Ishikawa (cell line): ENCODE results near the gene ASB7.

ENCODE experiments used
- CEBPB ChIP-seq: IDR thresholded peaks from 2 replicates; pipeline ENCODE4 v1.6.1; 2012
- CREB1 ChIP-seq: IDR thresholded peaks from 2 replicates; pipeline ENCODE4 v1.6.1; 2012; ENCODE audit warnings: low read depth
- EGR1 ChIP-seq: IDR thresholded peaks from 2 replicates; pipeline ENCODE4 v1.6.1; 2012
- EP300 ChIP-seq: IDR thresholded peaks from 2 replicates; pipeline ENCODE4 v1.6.1; 2012; ENCODE audit warnings: borderline replicate concordance
- FOXM1 ChIP-seq: IDR thresholded peaks from 2 replicates; pipeline ENCODE4 v1.6.1; 2012; ENCODE audit warnings: low read depth, borderline replicate concordance
- NFIC ChIP-seq: IDR thresholded peaks from 2 replicates; pipeline ENCODE4 v1.6.1; 2012
- RAD21 ChIP-seq: IDR thresholded peaks from 2 replicates; pipeline ENCODE4 v1.6.1; 2012; ENCODE audit warnings: low read depth
- TCF12 ChIP-seq: IDR thresholded peaks from 2 replicates; pipeline ENCODE4 v1.6.1; 2012; ENCODE audit warnings: low read depth
- TF ChIP-seq, protein P1 (sequence below): IDR thresholded peaks from 2 replicates; pipeline ENCODE4 v1.6.1; 2012
- TF ChIP-seq, protein P2 (sequence below): IDR thresholded peaks from 2 replicates; pipeline ENCODE4 v1.6.1; 2012; ENCODE audit warnings: low read depth, mild to moderate bottlenecking

The ASB7 gene

GRCh38 chr15:100696452-100696851 is 94.1 kb downstream of the ASB7 start:
- no peak for TF ChIP-seq EP300
- no peak for TF ChIP-seq FOXM1
- TF ChIP-seq CREB1: no peak
- TF ChIP-seq EGR1: no peak
- TF ChIP-seq CEBPB: no peak
- TF ChIP-seq NFIC: no peak
- TF ChIP-seq, protein P1, sequence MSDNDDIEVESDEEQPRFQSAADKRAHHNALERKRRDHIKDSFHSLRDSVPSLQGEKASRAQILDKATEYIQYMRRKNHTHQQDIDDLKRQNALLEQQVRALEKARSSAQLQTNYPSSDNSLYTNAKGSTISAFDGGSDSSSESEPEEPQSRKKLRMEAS: no peak
- TF ChIP-seq TCF12: no peak
- TF ChIP-seq, protein P2, sequence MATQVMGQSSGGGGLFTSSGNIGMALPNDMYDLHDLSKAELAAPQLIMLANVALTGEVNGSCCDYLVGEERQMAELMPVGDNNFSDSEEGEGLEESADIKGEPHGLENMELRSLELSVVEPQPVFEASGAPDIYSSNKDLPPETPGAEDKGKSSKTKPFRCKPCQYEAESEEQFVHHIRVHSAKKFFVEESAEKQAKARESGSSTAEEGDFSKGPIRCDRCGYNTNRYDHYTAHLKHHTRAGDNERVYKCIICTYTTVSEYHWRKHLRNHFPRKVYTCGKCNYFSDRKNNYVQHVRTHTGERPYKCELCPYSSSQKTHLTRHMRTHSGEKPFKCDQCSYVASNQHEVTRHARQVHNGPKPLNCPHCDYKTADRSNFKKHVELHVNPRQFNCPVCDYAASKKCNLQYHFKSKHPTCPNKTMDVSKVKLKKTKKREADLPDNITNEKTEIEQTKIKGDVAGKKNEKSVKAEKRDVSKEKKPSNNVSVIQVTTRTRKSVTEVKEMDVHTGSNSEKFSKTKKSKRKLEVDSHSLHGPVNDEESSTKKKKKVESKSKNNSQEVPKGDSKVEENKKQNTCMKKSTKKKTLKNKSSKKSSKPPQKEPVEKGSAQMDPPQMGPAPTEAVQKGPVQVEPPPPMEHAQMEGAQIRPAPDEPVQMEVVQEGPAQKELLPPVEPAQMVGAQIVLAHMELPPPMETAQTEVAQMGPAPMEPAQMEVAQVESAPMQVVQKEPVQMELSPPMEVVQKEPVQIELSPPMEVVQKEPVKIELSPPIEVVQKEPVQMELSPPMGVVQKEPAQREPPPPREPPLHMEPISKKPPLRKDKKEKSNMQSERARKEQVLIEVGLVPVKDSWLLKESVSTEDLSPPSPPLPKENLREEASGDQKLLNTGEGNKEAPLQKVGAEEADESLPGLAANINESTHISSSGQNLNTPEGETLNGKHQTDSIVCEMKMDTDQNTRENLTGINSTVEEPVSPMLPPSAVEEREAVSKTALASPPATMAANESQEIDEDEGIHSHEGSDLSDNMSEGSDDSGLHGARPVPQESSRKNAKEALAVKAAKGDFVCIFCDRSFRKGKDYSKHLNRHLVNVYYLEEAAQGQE: no peak
- TF ChIP-seq RAD21: no peak
